NCI-H1092 (cell line): ENCODE data around the gene PXYLP1.
"Not testable (repeated sequence)": the region's sequence is repeated elsewhere in the genome, so short reads cannot be mapped to it uniquely, and the experiment has no call there.

Source experiments
- DNase-seq: peaks from one replicate; lab custom pipeline; 2025; lab: John Stamatoyannopoulos, UW

PXYLP1 gene

DNA sequence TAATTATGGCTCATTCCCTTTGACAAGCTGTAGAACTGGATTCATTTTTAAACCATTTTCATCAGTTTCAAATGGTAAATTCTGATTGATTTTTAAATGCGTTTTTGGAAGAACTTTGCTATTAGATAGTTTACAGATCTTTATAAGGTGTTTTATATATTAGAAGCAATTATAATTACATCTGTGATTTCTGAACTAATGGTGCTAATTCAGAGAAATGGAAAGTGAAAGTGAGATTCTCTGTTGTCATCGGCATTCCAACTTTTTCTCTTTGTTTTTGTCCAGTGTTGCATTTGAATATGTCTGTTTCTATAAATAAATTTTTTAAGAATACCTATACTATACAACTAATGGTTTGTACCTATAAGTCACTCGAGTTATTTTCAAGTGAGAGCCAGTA lies 62.7 kb downstream of the PXYLP1 start:
- DNase-seq, result no peak

DNA sequence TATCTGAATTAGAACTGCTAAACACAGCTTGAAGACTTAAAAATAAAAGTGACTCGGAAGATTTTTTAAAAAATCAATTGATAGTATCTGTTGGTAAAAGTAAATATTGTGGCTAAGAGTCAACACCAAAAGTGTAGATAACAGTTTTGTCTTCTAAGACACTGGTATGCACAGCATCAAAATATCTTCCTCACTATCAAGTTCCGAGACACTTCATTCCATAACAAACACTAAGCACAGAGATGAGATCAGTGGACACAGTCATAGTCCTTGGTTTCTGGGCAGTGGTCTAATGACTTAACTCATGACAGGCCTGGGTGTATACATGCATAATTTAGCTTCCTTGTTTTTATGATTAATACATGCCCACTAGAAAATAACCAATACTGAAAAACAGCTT lies 63.2 kb downstream of the PXYLP1 start:
- no peak for DNase-seq

DNA sequence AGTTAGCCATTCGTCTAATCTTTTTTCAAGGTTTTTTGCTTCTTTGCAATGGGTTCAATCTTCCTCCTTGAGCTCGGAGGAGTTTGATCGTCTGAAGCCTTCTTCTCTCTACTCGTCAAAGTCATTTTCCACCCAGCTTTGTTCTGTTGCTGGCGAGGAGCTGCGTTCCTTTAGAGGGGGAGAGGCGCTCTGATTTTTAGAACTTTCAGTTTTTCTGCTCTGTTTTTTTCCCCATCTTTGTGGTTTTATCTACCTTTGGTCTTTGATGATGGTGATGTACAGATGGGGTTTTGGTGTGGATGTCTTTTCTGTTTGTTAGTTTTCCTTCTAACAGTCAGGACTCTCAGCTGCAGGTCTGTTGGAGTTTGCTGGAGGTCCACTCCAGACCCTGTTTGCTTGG lies 68.8 kb downstream of the PXYLP1 start:
- not testable (repeated sequence) for DNase-seq

DNA sequence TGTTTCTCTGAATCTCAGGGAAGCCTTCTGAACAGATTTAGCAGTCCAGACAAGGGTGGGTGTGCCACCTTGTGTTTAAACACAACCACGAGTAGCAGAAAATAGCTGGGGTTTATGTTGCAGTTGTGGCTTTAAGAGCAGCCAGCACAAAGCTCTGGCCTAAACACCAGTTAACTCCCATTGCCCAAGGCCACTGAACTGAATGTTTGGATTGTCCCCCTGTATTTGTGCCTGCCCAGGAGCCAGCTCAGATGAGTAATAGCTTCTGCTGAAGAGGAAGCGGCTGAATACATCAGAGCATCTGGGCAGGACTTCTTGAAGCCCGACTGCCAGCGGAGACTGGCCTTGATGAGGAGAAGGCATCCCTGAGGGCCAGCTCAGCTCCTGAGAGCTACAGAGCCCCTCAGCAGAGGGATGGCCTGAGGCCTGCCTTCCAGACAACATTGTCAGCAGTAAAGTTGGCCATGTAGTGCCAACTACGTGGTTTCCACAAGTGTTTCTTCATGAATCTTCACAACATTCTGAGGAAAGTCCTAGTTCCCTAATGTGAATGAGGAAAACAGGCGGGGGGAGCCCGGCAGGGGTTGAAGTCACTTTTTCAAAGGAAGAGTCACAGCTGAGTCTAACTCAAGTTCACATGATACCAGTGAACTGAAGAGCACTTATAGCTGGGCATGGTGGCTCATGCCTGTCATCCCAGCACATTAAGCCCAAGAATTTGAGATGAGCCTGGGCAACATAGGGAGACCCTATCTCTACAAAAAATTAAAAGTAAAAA lies 70.9 kb downstream of the PXYLP1 start:
- DNase-seq, result no peak

DNA sequence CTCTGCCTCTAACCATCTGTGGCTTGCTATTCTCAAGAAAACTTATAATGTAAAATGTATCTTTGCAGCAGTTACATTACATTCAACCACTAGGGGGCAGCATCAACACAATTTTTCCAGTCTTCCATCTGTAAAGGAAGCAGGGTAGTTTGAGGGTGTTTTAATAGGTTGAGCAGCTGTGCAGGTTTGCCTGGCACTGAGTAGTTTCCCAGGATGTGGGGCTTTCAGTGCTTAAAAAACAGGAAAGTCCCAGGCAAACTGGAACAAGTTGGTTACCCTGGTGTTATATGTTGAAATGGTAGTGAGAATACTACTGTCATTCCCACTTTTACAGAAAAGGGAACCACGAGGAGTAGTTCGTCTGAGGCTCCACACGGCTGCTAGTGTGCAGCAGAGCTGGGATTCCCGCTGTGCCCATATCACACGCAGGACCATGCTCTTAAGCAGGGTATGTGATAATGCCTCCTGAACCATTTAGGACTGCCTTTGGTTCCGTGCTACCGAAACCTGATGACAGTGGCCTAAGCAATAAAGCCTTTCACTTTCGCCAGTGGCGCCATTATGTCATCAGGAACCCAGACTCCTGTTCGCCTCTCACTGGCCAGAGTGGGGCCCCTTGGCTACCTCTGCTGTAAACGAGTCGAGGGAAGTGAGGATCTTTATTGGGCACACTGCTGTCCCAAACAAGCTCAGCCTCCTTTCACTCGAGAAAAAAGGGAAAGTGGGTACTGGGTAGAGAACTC lies 72.0 kb downstream of the PXYLP1 start:
- DNase-seq, result peak; percentile 48

DNA sequence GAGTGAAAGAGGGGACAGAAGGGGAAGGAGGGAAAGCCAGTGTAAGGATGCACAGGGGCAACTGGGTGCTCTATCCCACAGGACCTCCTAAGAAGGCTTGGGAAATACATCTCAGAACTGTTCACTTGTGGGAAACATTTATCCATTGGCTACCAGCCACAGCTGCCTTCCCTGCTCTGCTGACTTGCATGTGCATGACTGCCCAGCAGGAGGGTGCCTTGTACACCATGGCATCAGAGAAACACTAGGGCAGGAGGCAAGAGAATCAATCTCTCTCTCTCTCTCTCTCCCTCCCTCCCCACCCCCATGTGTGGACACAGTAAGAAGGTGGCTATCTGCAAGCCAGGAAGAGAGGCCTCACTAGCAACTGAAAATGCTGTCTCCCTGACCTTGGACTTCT lies 73.8 kb downstream of the PXYLP1 start:
- no peak for DNase-seq

DNA sequence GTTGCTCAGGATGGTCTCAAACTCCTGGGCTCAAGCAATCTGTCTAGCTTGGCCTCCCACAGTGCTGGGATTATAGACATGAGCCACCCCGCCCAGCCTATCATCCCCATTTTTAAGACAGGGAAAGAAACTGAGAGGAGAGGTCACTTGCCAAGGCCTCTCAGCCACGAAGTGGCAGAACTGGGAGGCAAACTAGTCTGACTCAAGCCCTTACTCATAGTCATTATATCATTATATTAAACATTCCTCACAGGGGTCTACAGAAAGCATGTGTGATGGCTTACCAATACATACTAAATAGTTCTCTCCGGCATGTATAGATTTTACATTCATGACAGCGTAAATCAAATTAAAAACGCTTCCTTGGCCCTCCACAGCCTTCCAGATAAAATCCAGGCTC lies 74.7 kb downstream of the PXYLP1 start:
- DNase-seq, result no peak

DNA sequence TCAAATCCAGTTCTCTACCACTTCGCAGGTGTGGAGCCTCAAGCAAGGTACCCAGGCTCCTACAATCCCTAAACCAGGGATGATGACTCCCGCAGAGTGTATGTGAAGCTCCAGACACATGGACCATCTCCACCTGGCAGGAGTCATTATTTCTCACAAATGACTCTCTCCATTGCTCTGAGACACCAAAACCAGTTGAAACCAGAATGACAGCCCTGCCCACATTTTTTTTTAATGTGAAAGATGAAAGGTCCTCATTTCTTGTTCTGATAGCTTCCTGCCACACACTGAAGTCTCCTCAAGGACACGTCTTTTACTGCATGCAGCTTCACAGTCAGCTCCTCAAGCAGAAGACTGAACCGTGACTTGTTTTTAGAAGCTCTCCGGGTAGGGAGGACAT lies 75.3 kb downstream of the PXYLP1 start:
- no peak for DNase-seq

DNA sequence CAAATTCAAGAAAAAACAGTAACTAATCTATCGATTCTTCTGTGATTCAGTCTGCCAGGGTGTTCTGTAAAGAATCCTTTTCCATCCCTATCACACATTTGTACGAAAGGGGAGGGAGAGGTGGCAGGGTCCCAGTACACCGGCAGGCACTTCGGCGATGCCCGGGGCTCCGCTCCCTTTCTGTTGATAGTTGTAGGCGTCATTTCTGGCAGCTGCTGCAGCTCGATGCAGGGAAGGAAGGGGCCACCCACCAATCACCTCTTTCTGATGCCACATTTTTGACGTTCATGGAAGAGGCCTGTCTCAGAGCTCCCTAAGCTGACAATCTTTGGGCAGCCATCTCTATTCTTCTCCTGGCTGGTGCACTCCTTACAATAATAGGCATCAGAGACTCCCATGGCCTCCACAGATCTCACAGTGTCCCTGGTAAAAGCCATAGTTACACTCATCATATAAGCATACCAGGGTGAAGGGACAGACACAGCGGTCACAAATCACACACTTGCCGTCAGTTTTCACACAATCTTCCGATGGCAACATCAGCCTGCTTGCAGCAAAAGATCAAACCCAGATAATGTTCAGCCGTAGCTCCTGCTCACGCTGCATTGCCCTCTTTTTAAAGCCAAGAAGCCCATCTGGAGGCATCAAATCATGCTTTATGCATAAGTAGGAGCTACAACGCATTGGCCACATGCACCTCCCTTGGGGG lies 75.9 kb downstream of the PXYLP1 start:
- DNase-seq, result no peak

DNA sequence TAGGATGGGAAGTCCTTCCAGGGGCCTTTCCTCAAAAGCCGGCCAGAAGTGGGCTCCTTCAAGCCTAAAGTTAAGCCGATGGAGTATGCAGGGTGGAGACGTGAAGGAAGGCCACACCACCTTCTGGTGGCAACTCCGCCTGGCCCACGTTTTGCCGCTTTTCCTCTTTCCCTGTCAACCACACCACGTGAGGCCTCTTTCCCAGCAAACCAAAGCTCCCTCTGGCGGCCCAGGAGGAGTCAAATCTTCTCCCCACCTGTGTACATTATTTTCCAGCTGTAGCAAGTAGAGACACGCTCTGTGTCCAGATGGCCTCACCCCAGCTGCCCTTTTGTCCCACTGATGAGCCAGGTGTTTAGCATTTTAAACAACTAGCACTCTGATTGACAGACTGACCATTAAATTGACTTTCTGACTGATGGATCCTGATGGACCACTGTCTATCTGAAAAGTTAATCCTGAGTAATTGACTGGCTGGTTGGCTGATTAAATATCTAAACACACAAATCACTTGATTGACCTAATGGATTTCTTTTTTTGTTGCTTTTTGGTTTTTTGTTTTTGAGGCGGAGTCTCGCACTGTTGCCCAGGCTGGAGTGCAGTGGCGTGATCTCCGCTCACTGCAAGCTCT lies 77.1 kb downstream of the PXYLP1 start:
- peak; percentile 43 for DNase-seq

DNA sequence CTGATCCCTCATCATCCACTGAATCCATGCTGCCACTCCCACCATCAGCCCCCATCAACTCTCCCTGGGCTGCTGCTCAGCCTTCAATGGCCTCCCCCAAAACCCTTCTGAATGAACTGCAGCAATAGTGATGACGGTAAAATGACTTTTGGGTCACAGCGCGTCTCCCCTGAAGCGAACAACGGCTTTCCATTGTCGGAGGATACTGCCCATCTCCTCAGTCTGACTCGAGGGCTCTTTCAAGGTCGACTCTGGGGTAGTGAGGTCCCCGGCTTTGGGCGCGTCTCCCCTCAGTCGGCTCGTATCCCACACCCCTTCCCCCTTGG lies 79.5 kb downstream of the PXYLP1 start:
- DNase-seq, result no peak

DNA sequence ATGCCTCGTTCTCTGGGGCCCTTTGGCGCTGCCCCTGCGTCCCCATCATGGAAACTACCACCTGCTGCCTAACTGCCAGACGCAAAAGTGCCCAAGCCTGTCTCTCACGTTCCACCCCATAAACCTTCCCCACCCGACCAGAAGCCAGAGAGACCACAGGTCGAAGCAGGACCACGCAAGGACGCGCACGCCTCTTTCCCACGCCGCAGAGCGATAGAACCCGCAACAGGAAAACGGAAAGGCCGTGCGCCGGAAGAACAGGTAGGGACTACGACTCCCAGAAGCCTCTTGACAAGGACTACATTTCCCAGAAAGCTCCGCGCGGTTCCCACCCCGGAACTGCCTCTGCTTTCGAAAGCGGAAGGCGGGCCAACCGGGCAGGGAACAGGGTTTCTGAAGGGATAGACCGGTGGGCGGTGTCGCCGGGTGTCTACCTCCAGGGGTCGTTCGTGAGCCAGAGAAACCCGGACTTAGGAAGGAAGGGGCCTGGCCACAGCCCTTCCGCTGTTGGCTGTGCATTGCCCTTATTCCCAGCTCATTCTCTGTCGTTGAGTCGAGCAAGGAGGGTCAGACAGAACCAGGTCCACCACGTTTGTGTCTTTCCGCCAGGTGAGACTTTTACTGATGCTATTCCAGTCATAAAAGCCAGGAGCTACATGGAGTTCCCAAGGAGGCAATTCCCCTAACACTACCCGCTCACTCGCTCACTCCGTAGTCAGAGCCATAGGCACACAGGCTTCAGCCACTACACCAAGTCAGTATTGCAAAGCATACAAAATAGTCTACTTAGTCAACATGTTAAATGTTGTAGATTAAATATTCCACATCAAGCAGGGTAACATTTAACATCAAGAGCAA lies 80.1 kb downstream of the PXYLP1 start:
- peak; percentile 98 for DNase-seq

DNA sequence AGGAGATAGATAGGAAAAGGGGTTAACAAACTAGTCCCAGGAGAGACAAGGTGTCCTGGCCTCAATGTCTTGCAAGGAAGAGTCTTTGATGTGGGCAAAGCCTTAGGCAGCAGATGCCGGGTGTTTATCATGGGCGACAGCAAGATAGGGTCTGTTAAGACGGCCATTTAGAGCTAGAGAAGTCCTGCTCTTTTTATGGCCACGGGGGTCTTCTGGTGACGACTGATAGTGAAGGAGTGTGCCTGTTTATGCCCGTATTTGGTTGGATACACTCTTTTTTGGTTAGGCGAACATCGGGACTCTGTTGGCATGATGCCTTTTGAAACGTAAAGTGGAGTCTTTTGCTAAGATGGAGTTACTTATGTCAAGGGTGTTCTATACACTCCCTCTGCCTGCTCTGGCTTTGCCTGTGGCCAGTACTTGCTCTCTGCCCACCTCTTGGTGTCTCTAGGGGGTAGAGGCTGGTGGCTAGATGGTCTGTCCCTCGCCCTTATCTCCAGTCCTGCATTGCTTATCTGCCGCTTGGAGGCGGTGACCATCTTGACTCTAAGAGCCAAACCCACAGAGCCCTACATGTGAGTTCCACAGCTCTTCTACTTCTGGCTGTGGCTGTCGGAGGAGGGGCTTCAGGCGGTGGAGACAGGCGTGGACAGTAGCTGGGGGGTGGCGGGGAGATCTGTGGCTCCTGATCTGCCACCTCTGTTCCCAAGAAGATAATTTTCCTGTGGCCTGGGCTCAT lies 80.9 kb downstream of the PXYLP1 start:
- no peak for DNase-seq

DNA sequence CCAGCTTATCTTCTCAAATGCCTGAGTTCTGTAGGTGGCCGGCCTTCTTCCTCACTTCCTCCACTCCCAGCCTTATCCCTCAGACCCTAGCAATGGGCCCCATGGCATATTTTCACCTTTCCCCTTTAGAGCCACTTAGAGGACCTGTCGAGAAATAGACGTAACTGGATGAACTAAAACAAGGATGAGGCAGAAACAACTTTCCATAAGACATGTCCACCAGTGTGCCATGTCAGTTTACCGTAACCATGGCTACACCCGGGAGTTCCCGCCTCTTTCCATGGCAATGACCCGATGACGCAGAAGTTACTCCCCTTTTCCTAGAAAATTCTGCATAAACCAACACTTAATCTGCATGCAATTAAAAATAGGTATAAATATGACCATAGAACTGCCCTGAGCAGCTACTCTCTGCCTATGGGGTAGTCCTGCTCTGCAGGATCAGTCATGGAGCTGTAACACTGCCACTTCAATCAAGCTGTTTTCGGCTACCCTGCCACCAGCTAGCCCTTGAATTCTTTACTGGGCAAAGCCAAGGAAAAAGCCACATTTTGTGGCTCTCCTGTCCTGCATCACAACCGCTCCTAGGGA lies 81.6 kb downstream of the PXYLP1 start:
- DNase-seq, result no peak

DNA sequence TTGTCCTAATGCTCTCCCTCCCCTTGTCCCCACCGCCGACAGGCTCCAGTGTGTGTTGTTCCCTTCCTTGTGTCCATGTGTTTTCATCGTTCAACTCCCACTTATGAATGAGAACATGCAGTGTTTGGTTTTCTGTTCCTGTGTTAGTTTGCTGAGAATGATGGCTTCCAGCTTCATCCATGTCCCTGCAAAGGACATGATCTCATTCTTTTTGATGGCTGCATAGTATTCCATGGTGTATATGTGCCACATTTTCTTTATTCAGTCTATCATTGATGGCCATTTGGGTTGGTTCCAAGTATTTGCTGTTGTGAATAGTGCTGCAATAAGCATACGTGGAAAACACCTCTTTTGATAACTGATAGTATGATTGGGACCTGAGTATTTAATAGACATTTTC lies 82.8 kb downstream of the PXYLP1 start:
- DNase-seq, result not testable (repeated sequence)

DNA sequence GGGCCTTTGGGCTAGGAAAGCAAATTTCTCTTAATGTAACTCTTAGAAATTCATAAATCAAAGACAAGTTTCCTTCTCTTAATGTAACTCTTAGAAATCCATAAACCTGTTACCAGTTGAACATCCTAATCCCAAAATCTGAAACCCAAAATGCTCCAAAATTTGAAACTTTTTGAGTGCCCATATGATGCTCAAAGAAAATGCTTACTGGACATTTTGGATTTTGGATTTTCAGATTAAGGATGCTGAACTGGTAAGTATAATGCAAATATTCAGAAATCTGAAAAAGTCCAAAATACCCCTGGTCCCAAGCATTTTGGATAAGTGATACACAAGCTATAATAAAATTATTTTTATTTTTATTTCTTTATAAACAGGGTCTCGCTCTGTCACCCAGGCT lies 85.2 kb downstream of the PXYLP1 start:
- DNase-seq, result no peak

DNA sequence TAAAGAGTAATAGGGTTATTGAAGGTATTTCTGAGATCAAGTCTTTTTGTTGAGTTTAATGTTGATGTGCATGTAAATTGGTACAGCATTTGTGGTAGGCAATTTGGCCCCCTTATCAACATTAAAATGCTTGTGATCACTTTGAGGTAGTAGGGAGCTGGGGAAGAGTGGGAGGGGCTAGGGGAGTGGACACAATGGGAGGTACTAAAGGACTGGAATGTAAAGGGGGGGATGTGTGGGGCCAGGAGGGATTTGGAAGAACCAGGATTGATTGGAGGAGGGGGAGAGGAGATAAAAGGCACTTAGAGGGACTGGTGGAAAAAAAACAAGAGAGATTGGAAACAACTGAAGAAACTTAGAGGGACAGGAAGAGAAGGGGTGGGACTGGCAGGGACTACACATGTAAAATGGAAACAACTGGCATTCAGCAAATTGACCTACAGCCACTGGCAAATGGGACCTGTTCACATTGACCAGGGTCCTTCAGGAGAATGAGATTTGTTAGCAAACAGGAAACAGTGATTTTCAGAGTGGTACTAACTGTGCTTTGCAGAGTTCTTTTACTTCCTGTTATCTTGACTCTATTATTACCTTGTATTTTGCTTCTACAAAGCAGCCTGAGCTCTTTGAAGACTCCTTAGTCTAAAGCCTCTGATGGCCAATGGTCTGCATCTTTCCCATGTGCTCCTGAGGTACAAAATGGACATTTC lies 88.9 kb downstream of the PXYLP1 start:
- no peak for DNase-seq

DNA sequence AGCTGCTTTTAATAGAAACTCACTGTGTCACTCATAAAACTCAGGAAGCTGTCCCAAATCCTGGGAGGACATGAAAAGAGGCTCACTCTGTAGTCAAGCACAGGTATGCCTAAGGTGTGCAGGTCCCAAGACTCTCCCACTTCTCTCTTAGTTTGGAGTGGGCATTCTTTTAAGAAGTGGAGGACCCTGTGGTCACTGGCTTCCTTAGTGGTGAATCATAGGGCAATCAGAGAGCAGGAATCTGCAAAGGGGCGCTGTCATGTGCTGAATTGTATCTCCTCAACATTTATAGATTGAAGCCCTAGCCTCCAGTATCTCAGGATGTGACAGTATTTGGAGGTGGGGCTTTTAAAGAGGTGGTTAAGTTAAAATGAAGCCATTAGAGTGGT lies 89.5 kb downstream of the PXYLP1 start:
- no peak for DNase-seq

DNA sequence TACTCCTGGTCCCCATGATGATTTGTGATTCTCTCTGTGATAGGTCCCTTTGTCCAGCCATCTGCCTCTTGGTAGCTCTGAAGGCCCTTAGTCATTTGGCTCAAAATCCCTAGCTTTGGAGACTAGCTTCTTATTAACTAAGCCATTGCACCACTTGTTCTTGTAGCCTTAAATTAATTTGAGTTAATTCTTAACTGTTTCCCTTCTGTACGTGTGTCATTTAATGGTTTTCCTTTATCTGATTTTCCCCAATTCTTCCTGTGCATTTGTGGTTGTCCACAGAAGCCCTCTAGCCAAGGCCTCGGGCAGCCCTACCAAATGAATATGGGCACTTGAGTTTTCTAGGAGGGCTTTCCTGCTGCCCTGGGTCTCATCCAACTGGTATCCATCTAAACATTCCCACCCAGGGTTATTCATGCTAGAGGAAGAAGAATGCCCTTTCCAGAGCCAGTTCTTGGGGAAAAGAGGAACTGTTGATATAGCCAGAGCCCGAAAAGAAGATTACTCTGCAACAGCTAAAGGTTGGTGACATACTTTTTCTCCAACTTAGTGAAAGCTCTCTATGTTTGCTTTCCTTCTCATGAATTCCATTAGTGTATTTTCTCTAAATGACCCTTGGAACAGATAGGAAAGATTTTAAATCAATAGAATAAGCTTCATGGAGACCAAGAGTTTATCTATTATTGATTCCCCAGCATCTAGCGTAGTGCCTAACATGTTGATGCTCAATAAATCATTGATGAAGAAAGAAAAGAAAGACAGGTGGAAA lies 92.5 kb downstream of the PXYLP1 start:
- DNase-seq, result no peak
